Kidney (tissue), 14 donors: ENCODE data around the gene ACO1. TPM values are rescaled to one million over a fixed set of nuclear protein-coding genes. Genes with fewer than 3 reads are reported as not detected.

Experiments used
- DNase-seq, 5 donors: peaks; one replicate each; pipeline ENCODE4 v3.0.0-alpha.2; 2013 to 2020
- FAIRE-seq: peaks from 2 replicates; lab custom pipeline; 2012; peaks lifted over from hg19 to GRCh38; lab: Jason Lieb, UNC
- H3K27ac ChIP-seq, 2 donors: one replicate each; pipeline ENCODE4 v1.7.0; 2013; ENCODE audit warnings: low read depth in 2 of 2, low read length in 2 of 2, inconsistent platforms in 1 of 2
- H3K27me3 ChIP-seq: one replicate; pipeline ENCODE4 v1.7.1; 2013; ENCODE audit warnings: low read length, inconsistent platforms; ENCODE audit not compliant: control insufficient read depth, insufficient read depth
- H3K36me3 ChIP-seq, 3 donors: one replicate each; pipeline versions ENCODE4 v1.7.0 to v1.7.1; 2013; ENCODE audit warnings: low read length in 3 of 3, control low read depth in 1 of 3, inconsistent platforms in 1 of 3; ENCODE audit not compliant: insufficient read depth in 3 of 3, control insufficient read depth in 2 of 3
- H3K4me1 ChIP-seq, 3 donors: one replicate each; pipeline versions ENCODE4 v1.7.0 to v1.7.1; 2013; ENCODE audit warnings: low read length in 3 of 3, inconsistent platforms in 1 of 3, low read depth in 1 of 3; ENCODE audit not compliant: control insufficient read depth in 2 of 3, insufficient read depth in 2 of 3
- H3K4me3 ChIP-seq, 3 donors: one replicate each; pipeline versions ENCODE4 v1.7.0 to v1.8.1; 2013; ENCODE audit warnings: low read length in 3 of 3, control low read depth in 1 of 3, inconsistent platforms in 1 of 3
- H3K9ac ChIP-seq, 3 donors: one replicate each; pipeline versions ENCODE4 v1.7.0 to v1.7.1; 2013; ENCODE audit warnings: low read length in 3 of 3, control low read depth in 1 of 3, inconsistent platforms in 1 of 3
- H3K9me3 ChIP-seq, 3 donors: one replicate each; pipeline versions ENCODE4 v1.7.0 to v1.7.1; 2013; ENCODE audit warnings: low read length in 3 of 3, control low read depth in 1 of 3, inconsistent platforms in 1 of 3; ENCODE audit not compliant: control insufficient read depth in 2 of 3, insufficient read depth in 1 of 3
- intact Hi-C: fragments of 100-400 bp; cut with DNase I; formaldehyde crosslinking; loops from one replicate; pipeline ENCODE4 v1.11.1; 2022
- polyA plus RNA-seq: library from polyadenylated mRNA; stranded (reverse); fragments of 350-450 nt; fragmentation: Illumina TruSeq; extraction: RNeasy Lipid Tissue Mini Kit (QIAGEN cat#74804); gene quantifications from one replicate; pipeline ENCODE4 v1.2.3, GENCODE V29; 2014; ENCODE audit warnings: low read depth, low replicate concordance; ENCODE audit not compliant: insufficient read depth
- total RNA-seq: library from RNA; stranded (reverse); fragmentation: NEBNext Ultra II Directional; extraction: Animal tissue kit (Norgen Biotek cat#: 25700); gene quantifications from one replicate; pipeline ENCODE4 v1.2.1, GENCODE V29; 2021
- TF ChIP-seq, protein P1 (sequence below): IDR thresholded peaks from 3 replicates; pipeline ENCODE4 v1.5.1; 2012; ENCODE audit warnings: mild to moderate bottlenecking, moderate library complexity, borderline replicate concordance; ENCODE audit not compliant: insufficient read depth; ENCODE audit errors: extremely low read depth
- donor health status: control.
- donor health status: control.
- donor health status: control.
- donor health status: control.
- donor health status: control.
- donor health status: DM: yes; HTN: yes; CAD: no.
- donor health status: Normal renal cell carcinoma (clear cell type).

The ACO1 gene
- total and polyA plus RNA-seq, 2 donors from 2014 or later = 36.8 to 70.5 TPM

DNA sequence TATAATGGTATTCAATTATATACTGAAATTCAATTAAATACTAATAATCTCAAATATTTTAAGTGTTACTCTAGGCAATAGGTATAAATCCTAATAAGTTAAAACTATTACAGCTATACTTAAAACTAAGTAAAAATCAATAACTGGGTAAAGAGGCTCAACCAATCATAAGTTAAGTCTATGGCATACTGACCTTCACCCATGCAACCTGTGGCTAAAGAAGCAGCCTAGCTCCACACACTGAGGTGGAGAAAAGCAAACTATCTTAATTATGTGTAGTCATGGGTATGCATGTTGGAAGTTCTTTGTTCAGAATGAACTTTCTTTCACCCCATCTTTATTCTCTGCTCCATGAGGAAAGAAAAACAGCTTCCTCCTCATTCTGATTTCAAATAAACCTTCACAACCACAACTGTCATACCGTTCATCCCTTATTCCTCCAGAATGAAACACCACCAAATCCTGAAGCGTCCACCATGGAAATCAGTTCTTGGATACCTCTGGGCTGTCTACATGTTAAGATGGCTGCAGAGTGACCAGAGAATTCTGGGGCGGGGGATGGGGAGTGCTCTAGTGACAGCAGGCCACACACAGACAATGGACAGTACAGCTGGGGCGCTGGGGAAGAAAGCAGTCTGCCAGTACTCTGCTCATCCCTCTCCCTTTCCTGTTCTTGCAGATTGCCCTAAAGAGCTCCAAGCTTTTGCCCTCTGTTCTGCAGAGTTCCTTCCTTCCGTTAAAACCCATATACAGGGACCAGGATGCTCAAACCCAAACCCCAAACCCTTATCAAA lies 79.3 kb downstream of the ACO1 start:
- TF ChIP-seq, protein P1, sequence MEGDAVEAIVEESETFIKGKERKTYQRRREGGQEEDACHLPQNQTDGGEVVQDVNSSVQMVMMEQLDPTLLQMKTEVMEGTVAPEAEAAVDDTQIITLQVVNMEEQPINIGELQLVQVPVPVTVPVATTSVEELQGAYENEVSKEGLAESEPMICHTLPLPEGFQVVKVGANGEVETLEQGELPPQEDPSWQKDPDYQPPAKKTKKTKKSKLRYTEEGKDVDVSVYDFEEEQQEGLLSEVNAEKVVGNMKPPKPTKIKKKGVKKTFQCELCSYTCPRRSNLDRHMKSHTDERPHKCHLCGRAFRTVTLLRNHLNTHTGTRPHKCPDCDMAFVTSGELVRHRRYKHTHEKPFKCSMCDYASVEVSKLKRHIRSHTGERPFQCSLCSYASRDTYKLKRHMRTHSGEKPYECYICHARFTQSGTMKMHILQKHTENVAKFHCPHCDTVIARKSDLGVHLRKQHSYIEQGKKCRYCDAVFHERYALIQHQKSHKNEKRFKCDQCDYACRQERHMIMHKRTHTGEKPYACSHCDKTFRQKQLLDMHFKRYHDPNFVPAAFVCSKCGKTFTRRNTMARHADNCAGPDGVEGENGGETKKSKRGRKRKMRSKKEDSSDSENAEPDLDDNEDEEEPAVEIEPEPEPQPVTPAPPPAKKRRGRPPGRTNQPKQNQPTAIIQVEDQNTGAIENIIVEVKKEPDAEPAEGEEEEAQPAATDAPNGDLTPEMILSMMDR = no peak
- Histone ChIP-seq H3K36me3 (peaks cover 0 to 14% (median 2%) of the 10 kb centered on the region in 3 donors), H3K4me1 (no peaks in the 10 kb centered on the region), H3K27me3 (no peaks in the 10 kb centered on the region), H3K9ac (no peak overlapping the region), H3K4me3 (no peak overlapping the region), H3K9me3 (no peaks in the 10 kb centered on the region), H3K27ac (no peak overlapping the region)
- peak in 1 of 5 donors; percentile 4 for DNase-seq
- FAIRE-seq = peak; percentile 23
- intact Hi-C loops = no loop called here

DNA sequence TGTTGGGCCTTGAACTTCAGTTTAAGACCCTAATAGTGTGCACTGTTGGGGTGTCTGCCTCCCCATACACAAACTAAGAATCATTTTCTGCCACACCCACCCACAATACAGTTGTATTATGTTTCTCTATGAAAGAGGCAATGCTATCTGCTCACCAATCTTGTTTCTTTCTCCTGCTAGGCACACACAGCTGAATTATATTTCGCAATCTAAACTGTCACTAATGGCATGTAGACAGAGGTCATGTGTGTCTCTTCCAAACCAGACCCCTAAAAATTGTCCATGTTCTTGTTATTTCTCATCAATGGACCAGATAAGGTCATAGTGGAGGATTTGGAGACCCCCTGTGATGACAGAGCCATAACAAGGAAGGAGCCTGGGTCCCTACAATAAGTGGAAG lies 84.3 kb downstream of the ACO1 start:
- no peak overlapping the region for H3K9ac ChIP-seq
- H3K9me3 ChIP-seq = no peaks in the 10 kb centered on the region
- no peaks in the 10 kb centered on the region for H3K27me3 ChIP-seq
- FAIRE-seq (no peak), DNase-seq (no peak)
- no peaks in the 10 kb centered on the region for H3K4me1 ChIP-seq
- H3K27ac ChIP-seq = no peak overlapping the region
- TF ChIP-seq, protein P1 = no peak
- no peak overlapping the region for H3K4me3 ChIP-seq
- H3K36me3 ChIP-seq = peaks cover 0 to 14% (median 7%) of the 10 kb centered on the region in 3 donors
- intact Hi-C loops = no loop called here

DNA sequence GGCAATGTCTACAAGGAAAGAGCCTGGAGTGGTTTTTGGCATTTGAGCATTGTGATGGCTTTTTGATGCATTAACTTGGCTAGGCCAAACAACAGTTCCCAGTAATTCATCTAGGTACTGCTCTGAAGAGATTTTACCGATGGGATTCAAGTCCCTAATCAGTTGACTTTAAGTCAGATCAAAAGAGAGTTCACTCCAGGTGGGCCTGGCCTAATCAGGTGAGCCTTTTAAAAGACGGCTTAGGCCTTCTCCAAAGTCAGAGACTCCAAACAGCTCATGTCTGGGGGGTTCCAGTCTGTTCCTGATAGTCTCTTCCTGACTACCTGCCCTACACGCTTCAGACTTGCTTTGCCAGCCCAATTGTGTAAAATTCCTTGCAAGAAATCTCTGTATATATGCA lies 87.9 kb downstream of the ACO1 start:
- no peaks in the 10 kb centered on the region for H3K9me3 ChIP-seq
- TF ChIP-seq, protein P1 = no peak
- no peaks in the 10 kb centered on the region for H3K4me1 ChIP-seq
- no peak overlapping the region for H3K9ac ChIP-seq
- FAIRE-seq (no peak), DNase-seq (no peak)
- H3K36me3 ChIP-seq = peaks cover 0 to 17% (median 7%) of the 10 kb centered on the region in 3 donors
- H3K4me3 ChIP-seq = no peak overlapping the region
- no peaks in the 10 kb centered on the region for H3K27me3 ChIP-seq
- no peak overlapping the region for H3K27ac ChIP-seq
- intact Hi-C loops = no loop called here
